HG02759 (cell line): Measurements from ENCODE around the gene POLR2C.

Source experiments
- ATAC-seq: cut with Tn5 transposase; IDR thresholded peaks from one replicate; pipeline ENCODE4 v1.9.1; 2021; ENCODE audit warnings: mild to moderate bottlenecking, moderate library complexity; ENCODE audit not compliant: unreplicated experiment

Gene POLR2C

DNA sequence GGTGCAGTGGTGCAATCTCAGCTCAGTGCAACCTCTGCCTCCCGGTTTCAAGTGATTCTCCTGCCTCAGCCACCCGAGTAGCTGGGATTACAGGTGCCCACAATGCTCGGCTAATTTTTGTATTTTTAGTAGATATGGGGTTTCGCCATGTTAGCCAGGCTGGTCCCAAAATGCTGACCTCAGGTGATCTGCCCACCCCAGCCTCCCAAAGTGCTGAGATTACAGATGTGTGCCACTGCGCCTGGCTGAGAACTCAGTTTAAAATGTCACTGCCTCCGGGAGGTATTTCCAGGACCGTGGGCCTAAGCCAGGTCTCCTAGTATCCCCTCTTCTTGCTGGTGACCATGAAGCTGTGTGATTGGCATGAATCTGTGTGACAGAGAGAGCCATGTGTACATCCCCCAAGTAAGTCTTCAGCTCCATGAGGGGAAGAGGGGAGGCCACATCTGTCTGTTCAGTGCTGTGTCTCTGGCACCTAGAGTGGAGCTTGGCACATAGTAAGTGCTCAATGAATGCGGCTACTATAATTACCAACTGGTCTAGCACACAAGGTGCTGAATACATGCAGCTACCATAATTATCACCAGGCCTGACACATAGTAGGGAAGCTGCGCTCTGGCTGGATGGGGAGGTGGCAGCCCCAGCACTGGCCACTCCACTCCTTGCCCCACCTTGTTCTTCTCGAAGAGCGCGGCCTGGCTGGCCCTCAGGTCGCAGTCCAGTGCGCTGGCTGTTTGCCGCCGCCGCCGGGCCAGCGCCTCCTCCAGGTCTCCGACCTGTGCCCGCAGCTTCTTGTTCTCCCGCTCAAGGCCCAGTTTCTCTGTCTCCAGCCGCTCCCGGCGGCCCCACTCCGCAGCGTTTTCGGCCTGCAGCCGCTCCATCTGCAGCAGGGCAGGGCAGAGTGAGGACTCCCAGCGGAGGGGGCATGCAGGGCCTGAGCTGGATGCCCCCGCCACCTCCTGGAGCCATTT, 55.2 kb downstream of the POLR2C start:
- no peak for ATAC-seq

DNA sequence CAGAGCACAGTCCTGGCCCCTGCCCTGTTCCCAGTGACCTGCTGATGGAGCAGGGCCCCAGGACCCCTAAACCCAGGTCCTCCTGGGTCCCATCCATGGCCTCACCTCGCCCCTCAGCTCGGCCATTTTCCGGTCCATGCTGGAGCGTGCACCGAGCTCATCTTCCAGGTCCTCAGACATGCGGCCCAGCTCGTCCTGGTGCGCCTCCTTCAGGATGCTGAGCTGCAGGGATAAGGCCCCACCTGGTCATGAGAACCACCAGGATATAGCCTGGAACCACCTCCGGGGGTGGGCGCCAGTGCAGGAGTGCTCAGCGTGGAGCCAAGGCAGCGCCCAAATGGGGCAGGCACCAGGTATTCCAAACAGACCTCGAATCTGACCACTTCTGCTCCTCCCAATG, 56.0 kb downstream of the POLR2C start:
- ATAC-seq: no peak

GRCh38 chr16:57518922-57519321, 56.4 kb downstream of the POLR2C start:
- no peak for ATAC-seq

GRCh38 chr16:57519796-57520360, 57.4 kb downstream of the POLR2C start:
- ATAC-seq: peak; percentile 72
